HepG2 (cell line): ENCODE measurements around the gene CEBPE. TPM values are rescaled to one million over a fixed set of nuclear protein-coding genes. Genes with fewer than 3 reads are reported as not detected.

ENCODE experiments used
- CBX5 ChIP-seq: sonication (generic); formaldehyde crosslinking; IDR thresholded peaks from 2 replicates; pipeline ENCODE4 v1.4.0; 2020; ENCODE audit warnings: missing genetic modification reagents, borderline replicate concordance
- CTCF ChIP-seq: sonication (generic); formaldehyde crosslinking; IDR thresholded peaks from 2 replicates; pipeline ENCODE4 v1.5.0; 2020; ENCODE audit warnings: mild to moderate bottlenecking, missing genetic modification reagents, moderate library complexity
- FOSL2 ChIP-seq: sonication (generic); formaldehyde crosslinking; IDR thresholded peaks from 2 replicates; pipeline ENCODE4 v1.4.0; 2020; ENCODE audit warnings: missing genetic modification reagents
- RBFOX2 ChIP-seq: fragments of 200-400 bp; formaldehyde crosslinking; IDR thresholded peaks from 2 replicates; pipeline ENCODE4 v1.6.1; 2017; ENCODE audit warnings: low read depth, mild to moderate bottlenecking, low read length
- REL ChIP-seq: sonication (generic); formaldehyde crosslinking; conservative IDR thresholded peaks from 2 replicates; pipeline ENCODE4 v1.8.0; 2022; ENCODE audit warnings: mild to moderate bottlenecking, missing genetic modification reagents, moderate library complexity
- RFXAP ChIP-seq: sonication (generic); formaldehyde crosslinking; IDR thresholded peaks from 2 replicates; pipeline ENCODE4 v1.4.0; 2020; ENCODE audit warnings: missing genetic modification reagents, borderline replicate concordance
- SP2 ChIP-seq: sonication (generic); formaldehyde crosslinking; IDR thresholded peaks from 2 replicates; pipeline ENCODE4 v1.5.1; 2020; ENCODE audit warnings: mild to moderate bottlenecking, missing genetic modification reagents
- TCF12 ChIP-seq, 2 experiments: fragments of 450-650 bp in 1 of 2; sonication (generic) in 1 of 2; formaldehyde crosslinking in 1 of 2; IDR thresholded peaks; 2 replicates each; pipeline versions ENCODE4 v1.6.1 to v1.8.0; 2017 to 2022; ENCODE audit warnings: antibody characterized with exemption in 1 of 2, mild to moderate bottlenecking in 1 of 2, missing genetic modification reagents in 1 of 2, moderate library complexity in 1 of 2
- ZBTB46 ChIP-seq: sonication (generic); formaldehyde crosslinking; IDR thresholded peaks from 2 replicates; pipeline ENCODE4 v1.4.0; 2020; ENCODE audit warnings: mild to moderate bottlenecking, missing genetic modification reagents, borderline replicate concordance
- ZNF549 ChIP-seq: sonication (generic); formaldehyde crosslinking; IDR thresholded peaks from 2 replicates; pipeline ENCODE4 v1.5.0; 2020; ENCODE audit warnings: missing genetic modification reagents
- ZNF598 ChIP-seq: sonication (generic); formaldehyde crosslinking; IDR thresholded peaks from 2 replicates; pipeline ENCODE4 v1.5.1; 2020; ENCODE audit warnings: mild to moderate bottlenecking, missing genetic modification reagents, borderline replicate concordance
- ZNF75D ChIP-seq: sonication (generic); formaldehyde crosslinking; IDR thresholded peaks from 2 replicates; pipeline ENCODE4 v1.8.1; 2023; ENCODE audit warnings: missing genetic modification reagents, mild to moderate bottlenecking, borderline replicate concordance
- polyA plus RNA-seq, 8 experiments: library from polyadenylated mRNA; depleted of rRNA in 3 of 8; stranded (reverse) in 7 of 8; unstranded in 1 of 8; fragments of >200 nt; fragmentation: Illumina TruSeq in 4 of 8; extraction: Trizol in 4 of 8; gene quantifications; 2 replicates each; pipeline versions ENCODE4 v1.2.1 to v1.2.3, GENCODE V29; 2011 to 2016; ENCODE audit warnings: low read depth in 4 of 8, missing spikeins in 1 of 8, mixed read lengths in 1 of 8; ENCODE audit not compliant: insufficient read depth in 1 of 8
- total RNA-seq, 5 experiments: library from RNA; depleted of rRNA; stranded (reverse); fragments of >200 nt; fragmentation: Illumina TruSeq; extraction: Trizol; gene quantifications; 2 replicates each; pipeline ENCODE4 v1.2.3, GENCODE V29; 2016; ENCODE audit warnings: low read depth in 1 of 5
- TF ChIP-seq, protein P1 (sequence below): sonication (generic); formaldehyde crosslinking; IDR thresholded peaks from 2 replicates; pipeline ENCODE4 v1.4.0; 2020; ENCODE audit warnings: missing genetic modification reagents, borderline replicate concordance
- TF ChIP-seq, protein P2 (sequence below): sonication (generic); formaldehyde crosslinking; conservative IDR thresholded peaks from 2 replicates; pipeline ENCODE4 v1.4.0; 2020; ENCODE audit warnings: missing genetic modification reagents
- TF ChIP-seq, protein P3 (sequence below): sonication (generic); IDR thresholded peaks from 2 replicates; pipeline ENCODE4 v1.6.1; 2016; ENCODE audit warnings: low read depth, borderline replicate concordance

CEBPE gene
- total and polyA plus RNA-seq, 2 of the 13 experiments (the other 11 are each of a cell fraction or from before 2014, with no cell fraction given), result 0.09 to 0.11 TPM

DNA sequence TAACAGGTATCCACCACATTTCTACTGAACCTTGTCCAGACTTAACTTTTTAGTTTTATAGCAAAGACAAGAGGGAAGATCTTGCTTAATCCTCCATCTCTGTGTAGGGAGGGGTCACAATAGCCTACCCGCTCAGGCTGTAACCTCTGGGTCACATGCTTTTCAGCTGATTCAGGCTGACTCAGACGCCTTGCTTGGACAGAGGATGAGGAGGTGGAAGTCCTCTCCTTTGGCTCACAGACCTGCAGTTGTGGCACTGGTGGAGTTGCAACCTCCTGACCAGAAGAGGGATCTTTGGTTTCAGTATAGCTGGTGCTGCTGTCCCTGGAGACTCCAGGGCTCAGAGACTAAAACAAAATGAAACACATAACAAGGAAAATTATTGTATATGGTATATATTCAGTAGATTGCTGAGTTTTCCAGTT lies 40.4 kb downstream of the CEBPE start (continued):
- TF ChIP-seq CTCF (0 out of 2 replicates have a peak, but pooled peaks have one; percentile 13), REL (CRISPR knock-in tag) (no peak), ZNF75D (peak; percentile 79; the same call in 1 of the 2 replicates), RBFOX2 (0 out of 2 replicates have a peak, but pooled peaks have one; percentile 6), CBX5 (CRISPR knock-in tag) (0 out of 2 replicates have a peak, but pooled peaks have one; percentile 47), ZBTB46 (no peak), TCF12 (IDR thresholded peaks at IDR 0.05) (no peak), TCF12 (CRISPR knock-in tag; IDR thresholded peaks at IDR 0.05) (no peak), RFXAP (CRISPR knock-in tag) (no peak), ZNF598 (CRISPR knock-in tag) (no peak), ZNF549 (CRISPR knock-in tag) (no peak), SP2 (CRISPR knock-in tag) (no peak), FOSL2 (CRISPR knock-in tag) (peak; percentile 94)
- TF ChIP-seq, protein P1, sequence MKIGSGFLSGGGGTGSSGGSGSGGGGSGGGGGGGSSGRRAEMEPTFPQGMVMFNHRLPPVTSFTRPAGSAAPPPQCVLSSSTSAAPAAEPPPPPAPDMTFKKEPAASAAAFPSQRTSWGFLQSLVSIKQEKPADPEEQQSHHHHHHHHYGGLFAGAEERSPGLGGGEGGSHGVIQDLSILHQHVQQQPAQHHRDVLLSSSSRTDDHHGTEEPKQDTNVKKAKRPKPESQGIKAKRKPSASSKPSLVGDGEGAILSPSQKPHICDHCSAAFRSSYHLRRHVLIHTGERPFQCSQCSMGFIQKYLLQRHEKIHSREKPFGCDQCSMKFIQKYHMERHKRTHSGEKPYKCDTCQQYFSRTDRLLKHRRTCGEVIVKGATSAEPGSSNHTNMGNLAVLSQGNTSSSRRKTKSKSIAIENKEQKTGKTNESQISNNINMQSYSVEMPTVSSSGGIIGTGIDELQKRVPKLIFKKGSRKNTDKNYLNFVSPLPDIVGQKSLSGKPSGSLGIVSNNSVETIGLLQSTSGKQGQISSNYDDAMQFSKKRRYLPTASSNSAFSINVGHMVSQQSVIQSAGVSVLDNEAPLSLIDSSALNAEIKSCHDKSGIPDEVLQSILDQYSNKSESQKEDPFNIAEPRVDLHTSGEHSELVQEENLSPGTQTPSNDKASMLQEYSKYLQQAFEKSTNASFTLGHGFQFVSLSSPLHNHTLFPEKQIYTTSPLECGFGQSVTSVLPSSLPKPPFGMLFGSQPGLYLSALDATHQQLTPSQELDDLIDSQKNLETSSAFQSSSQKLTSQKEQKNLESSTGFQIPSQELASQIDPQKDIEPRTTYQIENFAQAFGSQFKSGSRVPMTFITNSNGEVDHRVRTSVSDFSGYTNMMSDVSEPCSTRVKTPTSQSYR, result no peak
- TF ChIP-seq, protein P2, sequence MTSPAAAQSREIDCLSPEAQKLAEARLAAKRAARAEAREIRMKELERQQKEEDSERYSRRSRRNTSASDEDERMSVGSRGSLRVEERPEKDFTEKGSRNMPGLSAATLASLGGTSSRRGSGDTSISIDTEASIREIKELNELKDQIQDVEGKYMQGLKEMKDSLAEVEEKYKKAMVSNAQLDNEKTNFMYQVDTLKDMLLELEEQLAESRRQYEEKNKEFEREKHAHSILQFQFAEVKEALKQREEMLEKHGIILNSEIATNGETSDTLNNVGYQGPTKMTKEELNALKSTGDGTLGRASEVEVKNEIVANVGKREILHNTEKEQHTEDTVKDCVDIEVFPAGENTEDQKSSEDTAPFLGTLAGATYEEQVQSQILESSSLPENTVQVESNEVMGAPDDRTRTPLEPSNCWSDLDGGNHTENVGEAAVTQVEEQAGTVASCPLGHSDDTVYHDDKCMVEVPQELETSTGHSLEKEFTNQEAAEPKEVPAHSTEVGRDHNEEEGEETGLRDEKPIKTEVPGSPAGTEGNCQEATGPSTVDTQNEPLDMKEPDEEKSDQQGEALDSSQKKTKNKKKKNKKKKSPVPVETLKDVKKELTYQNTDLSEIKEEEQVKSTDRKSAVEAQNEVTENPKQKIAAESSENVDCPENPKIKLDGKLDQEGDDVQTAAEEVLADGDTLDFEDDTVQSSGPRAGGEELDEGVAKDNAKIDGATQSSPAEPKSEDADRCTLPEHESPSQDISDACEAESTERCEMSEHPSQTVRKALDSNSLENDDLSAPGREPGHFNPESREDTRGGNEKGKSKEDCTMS (CRISPR knock-in tag), result no peak
- TF ChIP-seq, protein P3, sequence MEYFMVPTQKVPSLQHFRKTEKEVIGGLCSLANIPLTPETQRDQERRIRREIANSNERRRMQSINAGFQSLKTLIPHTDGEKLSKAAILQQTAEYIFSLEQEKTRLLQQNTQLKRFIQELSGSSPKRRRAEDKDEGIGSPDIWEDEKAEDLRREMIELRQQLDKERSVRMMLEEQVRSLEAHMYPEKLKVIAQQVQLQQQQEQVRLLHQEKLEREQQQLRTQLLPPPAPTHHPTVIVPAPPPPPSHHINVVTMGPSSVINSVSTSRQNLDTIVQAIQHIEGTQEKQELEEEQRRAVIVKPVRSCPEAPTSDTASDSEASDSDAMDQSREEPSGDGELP, result peak; percentile 66; the same call in 1 of the 2 replicates
